GM10266 (cell line): ENCODE data around the gene DPP10.

Source experiments
- DNase-seq: peaks from one replicate; pipeline ENCODE4 v3.0.0; 2012; ENCODE audit errors: extremely low spot score
- TF ChIP-seq, protein P1 (sequence below): IDR thresholded peaks from 2 replicates; pipeline ENCODE4 v1.5.1; 2012; ENCODE audit warnings: mild to moderate bottlenecking, low read depth; ENCODE audit not compliant: control insufficient read depth, insufficient read depth; ENCODE audit errors: missing control alignments

The DPP10 gene

DNA sequence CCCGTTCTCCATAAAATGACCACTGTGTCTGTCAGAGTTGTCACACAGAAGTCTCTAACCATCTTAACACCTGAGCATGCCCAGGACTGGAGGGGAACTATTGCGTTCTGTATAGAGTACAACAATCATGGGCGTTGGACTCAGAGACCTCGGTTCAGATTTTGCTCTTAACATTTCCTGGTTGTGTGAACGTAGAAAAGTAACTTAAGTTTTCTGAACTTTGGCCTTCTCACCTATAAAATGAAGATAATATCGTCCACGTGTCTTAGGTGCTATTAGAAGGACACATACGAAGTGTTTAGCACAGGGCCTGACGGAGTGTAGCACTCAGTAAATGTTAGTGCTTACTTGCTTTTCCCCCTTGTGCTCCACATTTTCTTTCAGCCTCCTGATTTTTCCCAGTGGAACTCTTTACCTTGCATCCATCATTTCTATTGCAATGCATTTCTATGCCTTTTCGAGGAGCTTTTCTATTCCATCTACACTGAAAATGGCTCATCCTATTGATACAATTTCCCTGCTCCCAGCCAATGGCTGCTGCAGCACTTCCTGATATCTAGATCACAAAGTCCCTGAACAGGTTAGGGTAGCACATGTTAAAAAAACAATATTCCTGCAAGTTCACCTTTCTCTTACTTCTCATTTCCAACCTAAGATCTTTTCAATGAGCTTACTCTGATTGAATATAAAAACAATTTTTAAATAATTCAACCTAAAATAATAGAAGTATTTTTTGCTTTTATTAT, 22.7 kb downstream of the DPP10 start:
- TF ChIP-seq, protein P1, sequence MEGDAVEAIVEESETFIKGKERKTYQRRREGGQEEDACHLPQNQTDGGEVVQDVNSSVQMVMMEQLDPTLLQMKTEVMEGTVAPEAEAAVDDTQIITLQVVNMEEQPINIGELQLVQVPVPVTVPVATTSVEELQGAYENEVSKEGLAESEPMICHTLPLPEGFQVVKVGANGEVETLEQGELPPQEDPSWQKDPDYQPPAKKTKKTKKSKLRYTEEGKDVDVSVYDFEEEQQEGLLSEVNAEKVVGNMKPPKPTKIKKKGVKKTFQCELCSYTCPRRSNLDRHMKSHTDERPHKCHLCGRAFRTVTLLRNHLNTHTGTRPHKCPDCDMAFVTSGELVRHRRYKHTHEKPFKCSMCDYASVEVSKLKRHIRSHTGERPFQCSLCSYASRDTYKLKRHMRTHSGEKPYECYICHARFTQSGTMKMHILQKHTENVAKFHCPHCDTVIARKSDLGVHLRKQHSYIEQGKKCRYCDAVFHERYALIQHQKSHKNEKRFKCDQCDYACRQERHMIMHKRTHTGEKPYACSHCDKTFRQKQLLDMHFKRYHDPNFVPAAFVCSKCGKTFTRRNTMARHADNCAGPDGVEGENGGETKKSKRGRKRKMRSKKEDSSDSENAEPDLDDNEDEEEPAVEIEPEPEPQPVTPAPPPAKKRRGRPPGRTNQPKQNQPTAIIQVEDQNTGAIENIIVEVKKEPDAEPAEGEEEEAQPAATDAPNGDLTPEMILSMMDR, result no peak
- no peak for DNase-seq

DNA sequence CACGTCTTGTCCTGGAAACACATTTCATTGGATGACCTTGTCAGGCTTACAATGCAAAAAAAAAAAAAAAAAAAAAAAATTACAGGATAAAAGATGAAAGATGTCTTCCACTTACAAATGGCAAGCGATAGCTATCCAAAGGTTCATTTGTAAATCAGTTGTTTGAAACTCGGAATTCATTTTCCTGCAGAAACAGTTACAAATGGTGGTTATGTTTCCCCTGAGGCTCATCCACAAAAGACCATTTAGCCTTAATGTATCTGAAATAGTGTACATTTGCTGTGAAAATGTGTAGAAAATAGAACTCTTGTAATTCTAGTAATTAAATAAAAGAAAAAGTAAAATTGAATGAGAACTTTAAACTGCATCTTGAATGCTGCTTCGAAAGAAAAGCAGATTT, 25.9 kb downstream of the DPP10 start:
- TF ChIP-seq, protein P1, result no peak

DNA sequence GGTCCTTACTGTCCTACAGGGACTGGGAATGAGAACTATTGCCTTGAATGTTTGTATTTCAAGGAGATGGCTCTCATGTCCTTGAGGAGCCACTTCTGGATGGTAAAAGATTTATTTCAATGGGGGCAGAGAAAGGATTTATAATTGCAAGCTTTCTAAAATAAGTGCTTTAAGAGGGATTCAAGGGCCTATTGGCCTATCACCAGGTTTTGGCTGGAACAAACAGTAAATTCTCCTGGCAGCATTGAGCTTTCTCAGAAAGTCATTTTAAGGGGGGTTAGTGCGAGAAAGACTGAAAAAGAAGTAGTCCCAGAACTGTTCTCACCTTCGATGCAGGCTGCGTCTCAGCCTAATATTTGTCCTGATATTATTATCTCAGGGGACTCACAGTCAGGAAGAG, 29.8 kb downstream of the DPP10 start:
- DNase-seq, result no peak
- TF ChIP-seq, protein P1, result no peak

More for the DNA sequence above, 25.9 kb downstream of the DPP10 start:
- DNase-seq, result no peak

DNA sequence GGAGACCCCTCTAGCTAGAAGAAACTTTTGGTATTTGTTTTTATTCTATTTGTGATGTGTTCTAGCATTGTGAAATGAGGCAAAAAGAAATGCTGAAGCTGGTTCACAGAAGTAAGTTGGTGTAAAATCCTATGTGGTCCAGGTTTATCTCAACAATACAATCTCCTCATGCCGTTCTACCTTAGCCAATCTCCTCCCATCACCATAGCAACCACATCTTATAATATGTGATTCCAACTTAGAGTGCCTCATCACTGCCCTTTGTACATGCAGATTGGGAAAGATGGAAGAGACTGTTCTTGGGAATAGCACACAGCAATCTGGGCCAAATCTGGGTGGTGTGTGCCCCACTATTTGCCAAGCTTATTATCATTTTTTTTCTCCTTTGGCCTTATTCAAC, 30.3 kb downstream of the DPP10 start:
- DNase-seq, result no peak
- TF ChIP-seq, protein P1, result no peak

DNA sequence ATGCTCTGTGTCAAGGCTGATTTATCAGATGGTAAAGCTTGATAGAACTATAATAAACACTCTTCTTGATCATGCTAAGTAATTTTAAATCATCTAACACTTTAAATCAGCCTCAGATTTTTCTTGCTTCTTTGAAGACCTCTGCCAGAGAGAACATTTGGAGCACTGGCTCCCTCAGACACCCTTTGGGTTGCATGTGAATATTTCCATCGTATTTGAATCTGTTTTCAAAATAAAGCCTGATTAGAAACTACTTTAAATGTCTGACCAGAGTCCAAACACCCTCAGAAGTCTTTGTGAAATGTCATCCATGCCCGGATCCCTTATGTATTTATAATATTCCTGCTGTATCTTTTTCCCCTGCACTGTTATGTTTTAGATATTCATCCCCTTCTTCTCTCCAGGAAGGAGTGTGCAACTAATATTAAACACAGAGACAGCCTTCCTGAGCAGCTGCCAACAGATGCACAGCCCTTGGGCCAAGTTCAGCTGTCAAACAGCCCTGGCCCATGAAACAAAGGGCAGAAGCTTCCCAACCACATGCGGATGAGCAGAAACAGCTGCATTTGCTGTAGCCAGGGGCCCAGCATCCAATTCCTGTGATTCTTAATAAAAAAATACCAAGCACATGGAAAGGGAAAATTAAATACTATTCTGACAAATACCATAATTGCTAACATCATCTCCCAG, 46.5 kb downstream of the DPP10 start:
- DNase-seq, result no peak
- TF ChIP-seq, protein P1, result no peak

DNA sequence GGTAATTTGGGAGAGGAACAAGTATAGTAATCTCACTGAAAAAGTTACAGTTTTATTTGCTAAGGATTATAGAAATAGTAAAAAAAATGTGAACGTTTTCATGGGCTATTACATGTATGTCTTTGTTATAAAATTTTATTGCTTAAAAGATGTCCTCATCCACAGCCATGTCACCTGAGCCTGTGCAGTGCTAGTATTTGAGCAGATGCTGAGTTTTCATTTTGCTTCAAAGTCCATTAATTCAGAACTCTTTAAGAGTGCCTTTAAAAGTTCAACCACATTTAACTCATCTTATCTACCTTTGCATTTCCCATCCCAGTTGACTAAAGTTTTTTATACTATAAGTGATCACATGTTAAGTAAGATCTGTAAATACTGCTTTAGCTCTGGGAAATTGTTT, 52.6 kb downstream of the DPP10 start:
- TF ChIP-seq, protein P1, result no peak
- DNase-seq, result no peak

DNA sequence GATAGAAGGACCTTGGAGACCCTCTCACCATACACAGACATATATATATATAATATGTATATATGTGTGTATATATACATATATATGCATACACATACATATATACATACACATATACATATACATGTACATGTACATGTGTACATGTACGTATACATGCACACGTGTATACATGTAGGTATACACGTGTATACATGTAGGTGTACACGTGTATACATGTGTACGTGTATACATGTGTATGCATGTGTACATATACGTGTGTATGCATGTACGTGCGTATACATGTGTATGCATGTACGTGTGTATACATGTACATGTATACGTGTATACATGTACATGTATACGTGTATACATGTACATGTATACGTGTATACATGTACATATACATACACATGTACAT, 54.5 kb downstream of the DPP10 start:
- TF ChIP-seq, protein P1, result no peak

More for the DNA sequence above, 54.5 kb downstream of the DPP10 start:
- no peak for DNase-seq
